GM18505 (cell line): ENCODE results near the gene U2AF1L4.
"Not testable (repeated sequence)": the region's sequence is repeated elsewhere in the genome, so short reads cannot be mapped to it uniquely, and the experiment has no call there.

ENCODE experiments used
- ATAC-seq: cut with Tn5 transposase; IDR thresholded peaks from one replicate; pipeline ENCODE4 v1.9.1; 2021; ENCODE audit not compliant: unreplicated experiment
- POLR2A ChIP-seq: IDR thresholded peaks from 4 replicates; pipeline ENCODE4 v1.6.1; 2011; ENCODE audit warnings: borderline replicate concordance; ENCODE audit not compliant: insufficient read depth, insufficient read length; ENCODE audit errors: extremely low read depth

Gene U2AF1L4

DNA sequence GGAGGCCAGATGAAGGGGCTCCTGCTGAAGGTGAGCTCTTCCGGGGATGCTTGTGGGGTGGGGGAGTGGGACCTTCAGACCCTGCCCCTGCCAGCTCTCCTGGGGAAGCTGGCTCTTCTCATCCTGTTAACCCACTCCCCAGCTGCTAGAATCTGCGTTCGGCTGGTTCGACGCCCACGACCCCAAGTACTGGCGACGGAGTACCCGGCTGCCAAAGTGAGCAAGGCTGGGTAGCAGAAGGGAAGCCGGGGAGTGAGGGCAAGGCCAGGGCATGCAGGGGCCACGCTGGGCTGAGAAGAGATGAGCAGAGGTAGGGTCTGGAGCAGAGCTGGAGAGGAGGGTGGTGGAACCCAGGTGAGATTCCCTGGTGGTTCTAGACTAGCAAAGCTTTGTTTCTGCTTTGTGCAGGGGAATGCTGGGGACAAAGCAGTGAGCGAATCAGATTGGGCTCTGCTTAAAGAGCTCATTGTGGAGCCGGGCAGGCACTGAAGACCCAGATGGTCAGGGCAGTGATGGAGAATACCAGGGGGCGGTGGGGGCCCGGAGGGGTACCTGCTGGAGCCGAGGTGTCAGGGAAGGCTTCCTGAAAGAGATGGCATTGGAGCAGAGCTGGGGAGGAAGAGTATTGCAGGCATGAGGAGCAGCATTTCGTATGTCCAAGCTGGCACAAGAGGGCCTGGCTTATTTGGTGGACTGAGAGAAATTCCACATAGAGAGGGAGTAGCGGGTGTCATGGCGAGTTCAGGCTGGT, 17.1 kb downstream of the U2AF1L4 start:
- no peak for ATAC-seq
- no peak for TF ChIP-seq POLR2A

GRCh38 chr19:35727053-35727955, 17.9 kb downstream of the U2AF1L4 start:
- no peak for ATAC-seq
- TF ChIP-seq POLR2A, result no peak

GRCh38 chr19:35725216-35725861, 19.9 kb downstream of the U2AF1L4 start:
- ATAC-seq, result no peak
- no peak for TF ChIP-seq POLR2A

- no peak for TF ChIP-seq POLR2A
- ATAC-seq, result no peak
Observed at GRCh38 chr19:35724560-35724959, 20.7 kb downstream of the U2AF1L4 start.

DNA sequence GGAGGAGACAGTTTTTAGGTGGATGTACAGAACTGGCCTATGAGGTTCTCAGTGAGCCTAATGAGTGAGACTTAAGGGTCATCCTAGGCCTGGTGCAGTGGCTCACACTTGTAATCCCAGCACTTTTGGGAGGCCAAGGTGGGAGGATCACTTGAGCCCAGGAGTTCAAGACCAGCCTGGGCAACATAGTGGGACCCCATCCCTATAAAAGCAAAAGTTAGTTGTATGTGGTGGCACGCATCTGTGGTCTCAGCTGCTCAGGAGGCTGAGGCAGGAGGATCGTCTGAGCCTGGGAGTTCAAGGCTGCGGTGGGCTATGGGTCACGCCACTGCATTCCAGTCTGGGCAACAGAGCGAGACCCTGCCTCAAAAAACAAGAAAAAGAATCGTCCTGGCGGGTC, 21.1 kb downstream of the U2AF1L4 start:
- ATAC-seq, result not testable (repeated sequence)

- no peak for ATAC-seq
- TF ChIP-seq POLR2A, result no peak
Observed at GRCh38 chr19:35723671-35724070, 21.5 kb downstream of the U2AF1L4 start.

GRCh38 chr19:35722897-35723296, 22.3 kb downstream of the U2AF1L4 start:
- ATAC-seq, result no peak

GRCh38 chr19:35722461-35722860, 22.8 kb downstream of the U2AF1L4 start:
- peak; percentile 6 for TF ChIP-seq POLR2A

More at GRCh38 chr19:35722897-35723296, 22.3 kb downstream of the U2AF1L4 start:
- TF ChIP-seq POLR2A, result no peak

GRCh38 chr19:35721374-35721773, 23.8 kb downstream of the U2AF1L4 start:
- TF ChIP-seq POLR2A, result peak; percentile 23
- no peak for ATAC-seq

More at GRCh38 chr19:35722461-35722860, 22.8 kb downstream of the U2AF1L4 start:
- no peak for ATAC-seq

DNA sequence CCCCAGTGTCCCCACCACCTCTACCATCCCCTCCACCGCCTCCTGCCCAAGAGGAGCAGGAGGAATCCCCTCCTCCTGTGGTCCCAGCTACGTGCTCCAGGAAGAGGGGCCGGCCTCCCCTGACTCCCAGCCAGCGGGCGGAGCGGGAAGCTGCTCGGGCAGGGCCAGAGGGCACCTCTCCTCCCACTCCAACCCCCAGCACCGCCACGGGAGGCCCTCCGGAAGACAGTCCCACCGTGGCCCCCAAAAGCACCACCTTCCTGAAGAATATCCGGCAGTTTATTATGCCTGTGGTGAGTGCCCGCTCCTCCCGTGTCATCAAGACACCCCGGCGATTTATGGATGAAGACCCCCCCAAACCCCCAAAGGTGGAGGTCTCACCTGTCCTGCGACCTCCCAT, 24.6 kb downstream of the U2AF1L4 start:
- no peak for TF ChIP-seq POLR2A
- ATAC-seq, result no peak

GRCh38 chr19:35720163-35720524, 25.1 kb downstream of the U2AF1L4 start:
- ATAC-seq, result no peak
- TF ChIP-seq POLR2A, result no peak

DNA sequence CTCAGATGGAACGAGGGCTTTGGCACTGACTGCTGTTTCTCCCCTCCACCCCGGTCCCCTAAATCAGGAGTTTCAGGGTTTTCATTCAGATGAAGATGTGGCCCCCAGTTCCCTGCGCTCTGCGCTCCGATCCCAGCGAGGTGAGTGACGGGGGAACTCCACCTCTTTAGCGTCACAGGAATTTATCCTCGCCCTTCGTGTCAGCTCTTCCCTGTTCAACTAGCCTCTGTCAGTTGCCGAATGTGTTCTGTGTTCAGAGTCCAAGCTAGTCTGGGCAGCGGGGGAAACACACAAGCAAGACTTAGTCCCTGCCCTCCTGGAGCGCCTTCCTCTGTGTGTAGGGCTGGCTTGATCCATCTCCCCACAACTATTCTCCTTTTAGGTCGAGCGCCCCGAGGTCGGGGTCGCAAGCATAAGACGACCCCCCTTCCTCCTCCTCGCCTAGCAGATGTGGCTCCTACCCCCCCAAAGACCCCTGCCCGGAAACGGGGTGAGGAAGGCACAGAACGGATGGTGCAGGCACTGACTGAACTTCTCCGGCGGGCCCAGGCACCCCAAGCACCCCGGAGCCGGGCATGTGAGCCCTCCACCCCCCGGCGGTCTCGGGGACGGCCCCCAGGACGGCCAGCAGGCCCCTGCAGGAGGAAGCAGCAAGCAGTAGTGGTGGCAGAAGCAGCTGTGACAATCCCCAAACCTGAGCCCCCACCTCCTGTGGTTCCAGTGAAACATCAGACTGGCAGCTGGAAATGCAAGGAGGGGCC, 25.6 kb downstream of the U2AF1L4 start:
- peak; percentile 5 for TF ChIP-seq POLR2A
- no peak for ATAC-seq
